ENCODE results near the gene ZFP69B. TPM values are rescaled to one million over a fixed set of nuclear protein-coding genes. Genes with fewer than 3 reads are reported as not detected.
A peak's percentile ranks its signal among the peaks of the same experiment; 100 is the strongest.

The ZFP69B gene
- total RNA-seq, 1 donor from 2014 or later, result 10.5 TPM

DNA sequence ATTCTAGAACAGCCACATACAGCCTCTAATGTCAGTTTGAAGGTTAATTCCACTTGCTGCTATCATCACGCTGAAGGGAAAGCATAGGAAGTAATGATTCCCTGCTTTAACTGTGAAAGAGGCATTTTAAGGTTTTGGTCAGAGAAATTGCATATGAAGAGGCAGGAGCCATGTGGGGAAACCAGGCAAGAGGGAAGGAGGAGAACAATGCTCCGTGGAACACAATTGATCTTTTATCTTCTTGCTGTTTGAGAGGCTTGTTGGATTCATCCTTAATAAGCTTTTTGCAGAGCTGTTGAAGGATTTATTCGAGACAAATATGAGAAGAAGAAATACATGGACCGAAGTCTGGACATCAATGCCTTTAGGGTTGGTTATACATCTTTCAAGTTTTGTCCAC is 40.8 kb upstream of the ZFP69B start:
- H3K27ac Mint-ChIP-seq, result no peak overlapping the region

DNA sequence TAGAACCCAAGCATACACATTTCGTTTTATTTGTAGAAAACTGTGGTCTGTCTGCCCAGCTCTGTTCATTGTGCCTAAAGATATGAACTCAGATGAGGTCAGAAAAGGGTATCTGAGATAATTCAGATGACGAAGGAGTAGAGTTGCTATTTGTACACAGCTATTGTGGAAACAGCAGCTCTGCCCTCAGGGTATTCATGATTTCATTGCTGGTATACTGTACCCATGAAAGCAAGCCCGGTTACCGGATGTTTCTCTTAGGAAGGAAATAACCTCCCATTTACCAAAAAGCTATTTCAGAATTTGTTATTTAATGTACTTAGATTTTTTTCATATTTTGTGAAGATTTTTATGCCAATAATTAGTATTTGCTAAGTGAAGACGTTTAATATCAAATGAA is 39.0 kb upstream of the ZFP69B start:
- H3K36me3 Mint-ChIP-seq (ENCODE audit: insufficient read depth), result peaks cover 10% of the 10 kb centered on the region
- no peaks in the 10 kb centered on the region for H3K9me3 Mint-ChIP-seq (ENCODE audit: low read depth)
- H3K4me1 Mint-ChIP-seq (ENCODE audit: low read depth), result no peaks in the 10 kb centered on the region
- H3K4me3 Mint-ChIP-seq (ENCODE audit: low read depth), result no peak overlapping the region
- TF ChIP-seq, protein P1, sequence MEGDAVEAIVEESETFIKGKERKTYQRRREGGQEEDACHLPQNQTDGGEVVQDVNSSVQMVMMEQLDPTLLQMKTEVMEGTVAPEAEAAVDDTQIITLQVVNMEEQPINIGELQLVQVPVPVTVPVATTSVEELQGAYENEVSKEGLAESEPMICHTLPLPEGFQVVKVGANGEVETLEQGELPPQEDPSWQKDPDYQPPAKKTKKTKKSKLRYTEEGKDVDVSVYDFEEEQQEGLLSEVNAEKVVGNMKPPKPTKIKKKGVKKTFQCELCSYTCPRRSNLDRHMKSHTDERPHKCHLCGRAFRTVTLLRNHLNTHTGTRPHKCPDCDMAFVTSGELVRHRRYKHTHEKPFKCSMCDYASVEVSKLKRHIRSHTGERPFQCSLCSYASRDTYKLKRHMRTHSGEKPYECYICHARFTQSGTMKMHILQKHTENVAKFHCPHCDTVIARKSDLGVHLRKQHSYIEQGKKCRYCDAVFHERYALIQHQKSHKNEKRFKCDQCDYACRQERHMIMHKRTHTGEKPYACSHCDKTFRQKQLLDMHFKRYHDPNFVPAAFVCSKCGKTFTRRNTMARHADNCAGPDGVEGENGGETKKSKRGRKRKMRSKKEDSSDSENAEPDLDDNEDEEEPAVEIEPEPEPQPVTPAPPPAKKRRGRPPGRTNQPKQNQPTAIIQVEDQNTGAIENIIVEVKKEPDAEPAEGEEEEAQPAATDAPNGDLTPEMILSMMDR (IDR thresholded peaks at IDR 0.05; ENCODE audit: unreplicated experiment), result no peak
- H3K27ac Mint-ChIP-seq, result no peak overlapping the region
- no peak for DNase-seq (ENCODE audit: low spot score, unreplicated experiment)
- no peaks in the 10 kb centered on the region for H3K27me3 Mint-ChIP-seq

More for the DNA sequence above, 40.8 kb upstream of the ZFP69B start:
- Mint-ChIP-seq H3K4me1 (ENCODE audit: low read depth) (peaks cover 2% of the 10 kb centered on the region), H3K4me3 (ENCODE audit: low read depth) (no peak overlapping the region), H3K36me3 (ENCODE audit: insufficient read depth) (peaks cover 3% of the 10 kb centered on the region), H3K9me3 (ENCODE audit: low read depth) (no peaks in the 10 kb centered on the region), H3K27me3 (no peaks in the 10 kb centered on the region)
- TF ChIP-seq, protein P1 (IDR thresholded peaks at IDR 0.05; ENCODE audit: unreplicated experiment), result no peak
- no peak for DNase-seq (ENCODE audit: low spot score, unreplicated experiment)

DNA sequence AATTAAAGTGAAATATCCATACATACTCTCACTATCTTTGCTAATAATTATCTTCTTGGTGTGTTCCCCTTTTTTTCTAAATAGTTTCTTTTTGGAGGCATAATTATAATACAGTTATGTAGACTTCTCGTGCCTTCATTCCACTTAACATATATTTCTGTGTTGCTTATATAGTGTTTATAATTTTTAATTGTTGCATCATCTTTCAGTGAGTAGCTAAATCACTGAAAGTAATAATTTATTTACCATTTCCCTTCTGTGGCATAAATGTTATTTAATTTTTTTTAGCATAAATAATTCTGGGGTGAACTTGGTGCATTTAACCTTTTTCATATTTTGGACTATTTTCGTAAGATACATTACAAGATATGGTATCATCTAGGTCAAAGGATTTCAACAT is 38.4 kb upstream of the ZFP69B start:
- TF ChIP-seq, protein P1 (IDR thresholded peaks at IDR 0.05; ENCODE audit: unreplicated experiment), result no peak
- Mint-ChIP-seq H3K36me3 (ENCODE audit: insufficient read depth) (peaks cover 10% of the 10 kb centered on the region), H3K4me1 (ENCODE audit: low read depth) (no peaks in the 10 kb centered on the region), H3K27me3 (no peaks in the 10 kb centered on the region), H3K4me3 (ENCODE audit: low read depth) (no peak overlapping the region), H3K27ac (no peak overlapping the region), H3K9me3 (ENCODE audit: low read depth) (no peaks in the 10 kb centered on the region)
- DNase-seq (ENCODE audit: low spot score, unreplicated experiment), result no peak

DNA sequence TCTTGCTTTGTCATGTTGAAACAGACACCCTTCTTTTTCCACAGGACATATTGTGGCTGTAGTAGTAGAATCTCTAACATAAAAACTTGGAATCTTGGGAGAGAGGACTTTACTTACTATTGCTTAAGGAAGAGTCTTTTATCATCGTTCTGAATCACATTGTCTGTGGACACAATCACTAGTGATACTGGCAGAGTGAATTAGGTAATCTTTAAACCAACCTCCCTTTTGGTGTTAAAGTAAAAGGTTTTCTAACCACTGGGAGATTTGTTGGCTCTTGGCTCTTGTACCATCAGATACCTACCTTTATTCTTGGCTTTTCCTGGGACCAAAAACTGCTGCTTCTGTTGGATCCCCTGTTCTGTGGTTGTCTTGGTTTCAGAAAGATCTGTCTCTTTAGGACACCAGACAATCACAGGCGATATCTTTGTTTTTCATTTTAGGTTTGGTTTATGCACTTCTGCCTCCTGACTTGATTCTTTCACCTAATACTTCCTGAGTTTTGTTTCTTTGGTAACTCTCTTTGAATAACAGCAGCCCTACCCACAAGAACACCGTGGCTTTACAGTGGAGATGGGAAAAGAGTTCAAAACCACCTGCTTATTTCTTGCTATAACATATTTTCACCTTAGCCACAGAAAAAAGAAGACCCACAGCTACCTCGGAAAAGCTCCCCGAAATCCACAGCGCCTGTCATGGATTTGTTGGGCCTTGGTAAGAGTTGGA is 36.6 kb upstream of the ZFP69B start:
- Mint-ChIP-seq H3K36me3 (ENCODE audit: insufficient read depth) (peaks cover 21% of the 10 kb centered on the region), H3K9me3 (ENCODE audit: low read depth) (no peaks in the 10 kb centered on the region), H3K27ac (peak overlapping the region; percentile 68)

DNA sequence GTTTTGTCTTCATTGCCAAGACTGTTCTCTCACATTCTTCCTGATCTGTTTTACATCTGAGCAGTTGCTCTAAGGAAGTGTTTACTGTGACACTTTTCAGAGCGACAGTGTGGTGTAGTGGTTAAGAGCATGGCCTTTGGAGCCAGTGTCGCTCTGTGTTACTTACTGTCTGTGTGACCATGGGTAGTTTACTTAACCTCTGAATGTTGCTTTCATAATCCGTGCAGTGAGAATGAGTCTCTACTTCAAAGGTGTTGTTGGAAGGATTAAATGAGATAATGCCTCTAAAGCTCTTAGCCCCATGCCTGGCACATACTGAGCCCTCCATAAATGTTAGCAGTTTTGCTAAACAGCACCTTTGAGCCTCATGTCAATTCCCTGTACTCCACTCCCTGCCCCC is 35.9 kb upstream of the ZFP69B start:
- no peaks in the 10 kb centered on the region for H3K27me3 Mint-ChIP-seq
- peaks cover 23% of the 10 kb centered on the region for H3K36me3 Mint-ChIP-seq (ENCODE audit: insufficient read depth)
- no peak overlapping the region for H3K27ac Mint-ChIP-seq
- no peak overlapping the region for H3K4me3 Mint-ChIP-seq (ENCODE audit: low read depth)
- no peaks in the 10 kb centered on the region for H3K9me3 Mint-ChIP-seq (ENCODE audit: low read depth)
- TF ChIP-seq, protein P1 (IDR thresholded peaks at IDR 0.05; ENCODE audit: unreplicated experiment), result no peak
- DNase-seq (ENCODE audit: low spot score, unreplicated experiment), result no peak
- no peaks in the 10 kb centered on the region for H3K4me1 Mint-ChIP-seq (ENCODE audit: low read depth)

More for the DNA sequence above, 36.6 kb upstream of the ZFP69B start:
- no peak for DNase-seq (ENCODE audit: low spot score, unreplicated experiment)
- no peaks in the 10 kb centered on the region for H3K27me3 Mint-ChIP-seq
- no peak overlapping the region for H3K4me3 Mint-ChIP-seq (ENCODE audit: low read depth)
- TF ChIP-seq, protein P1 (IDR thresholded peaks at IDR 0.05; ENCODE audit: unreplicated experiment), result no peak
- no peaks in the 10 kb centered on the region for H3K4me1 Mint-ChIP-seq (ENCODE audit: low read depth)
